T-helper 17 cell (primary cell): ENCODE measurements around the gene NXPE3. TPM values are rescaled to one million over a fixed set of nuclear protein-coding genes. Genes with fewer than 3 reads are reported as not detected.

Experiments used
- ATAC-seq: fragments of 150-1000 bp; cut with Tn5 transposase; 2 replicates; pipeline ENCODE4 v1.10.0; 2021; ENCODE audit warnings: mild to moderate bottlenecking, moderate library complexity
- DNase-seq, 3 donors: peaks; one replicate each; pipeline versions ENCODE4 v3.0.0 to v3.0.0-alpha.2; 2020 to 2021
- H3K9me3 ChIP-seq: one replicate; pipeline ENCODE4 v1.7.0; 2013; ENCODE audit warnings: low read length, mild to moderate bottlenecking; ENCODE audit not compliant: control insufficient read depth, poor library complexity, severe bottlenecking
- H3K27ac Mint-ChIP-seq: one replicate; pipeline ENCODE4 v1.8.0; 2022; ENCODE audit warnings: mild to moderate bottlenecking, moderate library complexity, mixed read lengths
- H3K27me3 Mint-ChIP-seq: one replicate; pipeline ENCODE4 v1.8.0; 2022; ENCODE audit warnings: mixed read lengths
- H3K36me3 Mint-ChIP-seq: one replicate; pipeline ENCODE4 v1.8.0; 2022; ENCODE audit warnings: low read depth, mixed read lengths
- H3K4me1 Mint-ChIP-seq: one replicate; pipeline ENCODE4 v1.8.0; 2022; ENCODE audit warnings: mild to moderate bottlenecking, mixed read lengths
- H3K4me3 Mint-ChIP-seq: one replicate; pipeline ENCODE4 v1.8.0; 2022; ENCODE audit warnings: mild to moderate bottlenecking, moderate library complexity, mixed read lengths
- total RNA-seq, 4 donors: library from RNA in 2 of 4; stranded (reverse) in 2 of 4; gene quantifications; one replicate each; pipeline ENCODE4 v1.2.3 and lab custom pipeline; 2022 to 2026

NXPE3 gene
- total RNA-seq, 2 donors from 2014 or later: 30.6 to 31.7 TPM

DNA sequence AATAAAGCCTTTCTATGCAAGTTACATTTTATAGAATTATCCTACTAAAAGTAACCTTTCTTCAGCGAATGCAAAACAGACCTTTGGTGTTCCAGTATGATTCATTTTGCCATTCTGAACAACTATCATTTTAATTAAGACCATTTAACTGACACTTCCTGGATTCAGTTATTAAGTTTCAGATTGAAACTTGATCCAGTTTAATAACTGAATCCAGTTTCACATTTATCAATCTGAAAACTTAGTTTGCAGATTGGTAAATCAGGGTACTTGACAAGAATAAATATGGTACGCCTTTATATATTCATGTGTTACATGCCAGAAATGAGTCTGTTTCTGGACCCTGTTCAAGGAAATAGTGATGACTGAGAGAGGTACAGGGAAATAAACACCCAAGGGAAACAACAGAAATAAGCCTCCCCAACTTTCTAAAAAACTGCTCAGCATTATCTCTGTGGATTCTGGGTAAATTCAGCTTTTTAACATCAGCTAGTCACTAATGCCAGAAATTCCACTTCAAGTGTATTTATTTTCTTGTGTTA is 47.0 kb downstream of the NXPE3 start:
- peaks cover 27% of the 10 kb centered on the region for H3K4me1 Mint-ChIP-seq
- H3K36me3 Mint-ChIP-seq: peaks cover 5% of the 10 kb centered on the region
- ATAC-seq: no peak

DNA sequence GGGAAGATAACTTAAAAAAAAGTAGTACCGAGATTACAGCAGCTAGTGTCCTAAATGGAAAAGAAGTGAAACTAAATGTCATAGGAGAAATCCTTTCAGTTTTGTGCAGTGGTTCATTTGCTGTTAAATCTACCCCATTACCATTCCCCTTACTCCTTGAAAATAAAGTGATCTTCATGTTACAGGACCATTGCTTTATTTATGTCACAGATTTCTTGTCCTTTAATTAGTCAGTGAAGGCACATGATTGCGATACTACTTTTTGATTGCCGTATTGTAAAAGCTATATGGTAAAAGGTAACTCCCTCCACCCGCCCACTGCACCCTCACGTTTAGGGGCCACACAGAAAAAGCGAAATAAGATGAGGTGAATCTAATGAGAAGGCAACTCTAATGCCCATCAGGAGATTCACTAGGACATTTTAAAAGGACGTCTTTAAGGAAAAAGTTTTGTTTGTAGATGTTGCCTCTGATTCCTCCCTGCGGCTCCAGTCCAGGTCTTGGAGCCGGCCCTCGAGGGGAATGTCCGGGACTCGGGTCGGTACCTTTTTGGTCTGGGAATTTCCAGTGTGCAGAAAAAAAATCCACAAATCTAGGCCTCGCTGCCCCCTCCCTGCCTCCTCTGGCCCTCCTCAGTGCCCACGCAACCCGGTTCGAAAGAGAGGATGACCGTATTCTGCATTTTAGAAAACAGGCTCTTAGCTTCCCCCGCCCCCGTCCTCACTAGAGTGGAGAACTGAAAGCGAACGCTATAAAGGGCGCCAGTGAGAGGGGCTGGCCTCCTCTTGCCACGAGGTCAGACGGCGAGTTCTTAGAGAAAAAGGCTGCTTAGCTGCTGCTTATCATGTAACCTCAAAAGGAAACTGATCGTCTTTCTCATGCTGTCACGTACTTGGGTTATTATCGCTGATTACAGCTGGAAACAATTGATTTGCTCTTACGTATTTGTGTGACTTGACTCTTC is 48.5 kb downstream of the NXPE3 start:
- H3K4me1 Mint-ChIP-seq: peaks cover 32% of the 10 kb centered on the region
- H3K27ac Mint-ChIP-seq: peak overlapping the region; percentile 97
- H3K4me3 Mint-ChIP-seq: peak overlapping the region; percentile 91
- no peaks in the 10 kb centered on the region for H3K27me3 Mint-ChIP-seq
- peak; percentile 55 to 67 (median 63) for DNase-seq
- peak; percentile 82 for ATAC-seq
- H3K36me3 Mint-ChIP-seq: peaks cover under 1% of the 10 kb centered on the region
- H3K9me3 ChIP-seq: no peaks in the 10 kb centered on the region

More for the DNA sequence above, 47.0 kb downstream of the NXPE3 start:
- H3K27me3 Mint-ChIP-seq: no peaks in the 10 kb centered on the region
- DNase-seq: no peak
- peak overlapping the region; percentile 81 for H3K4me3 Mint-ChIP-seq
- H3K27ac Mint-ChIP-seq: peak overlapping the region; percentile 97
- no peaks in the 10 kb centered on the region for H3K9me3 ChIP-seq

DNA sequence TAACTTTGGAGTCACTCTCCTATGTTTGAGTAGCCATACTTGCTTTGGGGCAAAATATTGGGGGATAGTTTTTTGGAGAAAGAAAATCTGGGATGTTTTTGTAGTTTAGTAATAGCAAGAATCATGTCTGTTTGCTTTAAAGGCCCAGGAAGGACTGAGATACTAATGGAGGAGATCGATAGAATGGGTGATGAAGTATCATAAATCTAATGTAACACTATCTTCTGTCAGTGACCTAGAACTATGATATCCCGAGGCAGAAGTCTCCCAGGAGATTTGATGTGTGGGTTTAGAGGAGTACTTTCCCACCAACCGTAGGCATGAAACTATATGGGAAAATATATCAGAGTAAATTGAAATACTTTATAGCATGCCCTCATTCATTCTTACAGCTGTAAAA is 49.3 kb downstream of the NXPE3 start:
- peaks cover 32% of the 10 kb centered on the region for H3K4me1 Mint-ChIP-seq
- ATAC-seq (no peak), DNase-seq (no peak)
- H3K9me3 ChIP-seq: no peaks in the 10 kb centered on the region
- H3K36me3 Mint-ChIP-seq: no peaks in the 10 kb centered on the region
- peak overlapping the region; percentile 91 for H3K4me3 Mint-ChIP-seq
- H3K27ac Mint-ChIP-seq: peak overlapping the region; percentile 97
- no peaks in the 10 kb centered on the region for H3K27me3 Mint-ChIP-seq

DNA sequence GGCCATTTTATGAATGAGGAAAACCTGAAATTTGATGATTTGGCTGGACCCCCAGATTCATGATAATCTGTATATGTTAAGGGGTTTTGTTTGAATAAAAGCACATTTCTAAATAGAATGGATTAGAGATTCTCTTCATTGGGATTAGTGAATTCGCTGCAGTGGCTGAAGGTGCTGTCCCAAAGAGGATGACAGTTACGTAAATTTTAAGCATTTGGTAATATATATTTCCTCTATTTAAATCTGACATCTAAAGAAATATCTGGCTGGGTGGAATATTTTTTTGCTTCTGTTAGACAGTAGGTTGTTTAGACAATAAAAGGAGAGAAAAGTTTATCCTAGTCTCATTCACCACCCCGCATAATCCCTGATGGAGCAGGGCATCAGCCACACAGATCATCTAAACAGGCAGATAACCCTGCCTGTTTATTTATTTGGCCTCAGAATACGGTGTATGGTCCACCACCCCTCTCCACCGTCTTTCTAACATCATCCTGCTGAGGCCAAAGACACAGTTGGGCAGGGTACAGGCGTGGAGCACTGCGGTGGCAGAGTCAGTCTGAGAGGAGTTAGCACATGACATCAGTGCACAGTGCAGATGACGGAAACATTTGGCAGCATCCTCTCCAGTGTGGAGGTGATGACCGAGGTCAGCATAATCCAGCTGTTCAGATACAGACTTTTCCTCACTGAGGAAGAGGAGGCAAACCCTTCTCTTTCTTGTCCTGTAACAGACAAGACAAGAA is 49.9 kb downstream of the NXPE3 start:
- H3K36me3 Mint-ChIP-seq: no peaks in the 10 kb centered on the region

GRCh38 chr3:101829437-101829830 is 50.4 kb downstream of the NXPE3 start:
- DNase-seq (no peak), ATAC-seq (no peak)
- Mint-ChIP-seq H3K4me1 (peaks cover 44% of the 10 kb centered on the region), H3K27ac (peak overlapping the region; percentile 97), H3K27me3 (no peaks in the 10 kb centered on the region), H3K4me3 (peak overlapping the region; percentile 91), H3K36me3 (peaks cover 2% of the 10 kb centered on the region)
- no peaks in the 10 kb centered on the region for H3K9me3 ChIP-seq

More for the DNA sequence above, 49.9 kb downstream of the NXPE3 start:
- H3K9me3 ChIP-seq: no peaks in the 10 kb centered on the region
- Mint-ChIP-seq H3K4me1 (peaks cover 38% of the 10 kb centered on the region), H3K27me3 (no peaks in the 10 kb centered on the region), H3K27ac (peak overlapping the region; percentile 97), H3K4me3 (peak overlapping the region; percentile 91)
- DNase-seq: peak; percentile 16 to 26 (median 17)
- ATAC-seq: peak; percentile 51

- no peaks in the 10 kb centered on the region for H3K9me3 ChIP-seq
- Mint-ChIP-seq H3K27ac (peak overlapping the region; percentile 97), H3K36me3 (peaks cover 2% of the 10 kb centered on the region), H3K4me1 (peaks cover 47% of the 10 kb centered on the region), H3K4me3 (peak overlapping the region; percentile 91), H3K27me3 (no peaks in the 10 kb centered on the region)
- no peak for DNase-seq
- no peak for ATAC-seq
Observed at GRCh38 chr3:101829874-101830273, 50.9 kb downstream of the NXPE3 start.

- Mint-ChIP-seq H3K4me3 (peak overlapping the region; percentile 43), H3K4me1 (peaks cover 45% of the 10 kb centered on the region), H3K27me3 (no peaks in the 10 kb centered on the region), H3K36me3 (peaks cover 2% of the 10 kb centered on the region), H3K27ac (peak overlapping the region; percentile 93)
- DNase-seq: no peak
- H3K9me3 ChIP-seq: no peaks in the 10 kb centered on the region
- ATAC-seq: no peak
Observed at GRCh38 chr3:101833446-101833974, 54.5 kb downstream of the NXPE3 start.

DNA sequence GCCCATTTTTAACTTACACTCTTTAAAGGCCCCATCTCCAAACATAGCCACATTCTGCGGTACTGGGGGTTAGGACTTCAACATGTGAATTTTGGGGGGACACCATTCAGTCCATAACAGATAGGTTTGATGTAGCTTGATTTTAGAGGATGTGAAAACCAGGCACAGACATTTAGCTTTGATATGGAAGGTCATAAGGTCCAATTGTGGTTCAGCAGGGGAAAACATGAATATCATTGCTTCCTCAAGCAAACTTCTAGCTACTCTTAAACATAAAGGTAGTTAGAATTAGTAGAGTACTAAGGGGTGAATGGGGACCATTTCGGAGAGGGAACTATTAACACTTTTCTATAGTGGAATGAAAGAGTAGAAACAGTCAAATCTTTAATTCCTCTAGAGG is 56.7 kb downstream of the NXPE3 start:
- peaks cover 2% of the 10 kb centered on the region for H3K36me3 Mint-ChIP-seq
- H3K27ac Mint-ChIP-seq: peak overlapping the region; percentile 93
- peaks cover 35% of the 10 kb centered on the region for H3K4me1 Mint-ChIP-seq
- ATAC-seq (no peak), DNase-seq (no peak)
- H3K9me3 ChIP-seq: no peaks in the 10 kb centered on the region
- no peaks in the 10 kb centered on the region for H3K27me3 Mint-ChIP-seq
- H3K4me3 Mint-ChIP-seq: no peak overlapping the region

GRCh38 chr3:101836160-101836559 is 57.1 kb downstream of the NXPE3 start:
- no peak overlapping the region for H3K4me3 Mint-ChIP-seq
- no peaks in the 10 kb centered on the region for H3K9me3 ChIP-seq
- H3K4me1 Mint-ChIP-seq: peaks cover 35% of the 10 kb centered on the region
- H3K27ac Mint-ChIP-seq: peak overlapping the region; percentile 93
- H3K27me3 Mint-ChIP-seq: no peaks in the 10 kb centered on the region
- H3K36me3 Mint-ChIP-seq: peaks cover 2% of the 10 kb centered on the region
- DNase-seq: no peak
- no peak for ATAC-seq

DNA sequence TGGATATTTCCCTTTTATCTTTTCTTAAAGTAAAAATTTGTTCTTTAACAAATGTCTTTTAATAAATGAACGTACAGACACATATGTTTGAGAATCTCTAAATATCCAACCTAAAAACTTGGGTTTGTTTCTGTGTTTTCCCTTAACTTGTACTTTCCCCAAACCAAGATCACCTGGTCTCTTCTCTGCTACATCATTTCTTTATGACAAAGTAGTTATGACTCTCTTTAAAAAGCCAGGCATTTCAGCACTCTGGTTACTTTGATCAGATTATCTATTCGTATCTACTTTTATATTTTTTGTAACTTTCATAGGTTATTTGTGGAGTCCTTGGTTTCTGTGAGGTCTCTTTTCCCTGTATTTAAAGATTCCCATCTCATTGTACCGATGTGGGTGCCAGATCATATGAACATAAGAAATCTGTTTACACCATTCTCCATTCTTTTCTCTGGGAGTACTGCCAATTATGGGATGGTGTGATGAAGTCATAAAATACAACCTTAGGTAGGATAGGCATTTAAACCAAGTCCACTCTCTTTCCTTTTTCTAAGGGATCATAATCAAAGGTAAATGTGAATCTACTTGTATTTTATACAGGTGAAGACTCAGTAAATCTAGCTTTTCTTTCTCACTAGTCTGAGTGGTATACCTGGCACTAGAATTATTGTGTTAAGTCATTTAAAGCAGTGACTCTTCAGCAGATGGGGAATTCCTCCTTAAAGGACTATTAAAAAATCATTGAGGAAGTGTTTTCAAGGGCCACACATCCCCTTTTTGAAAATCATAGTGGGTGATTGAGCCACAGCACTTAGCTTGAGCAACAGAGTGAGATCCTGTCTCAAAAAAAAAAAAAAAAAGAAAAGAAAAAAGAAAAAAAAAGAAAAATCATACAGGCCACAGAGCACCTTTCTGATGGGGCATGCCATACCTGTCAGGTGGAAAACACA is 57.9 kb downstream of the NXPE3 start:
- ATAC-seq: peak; percentile 23
- H3K4me3 Mint-ChIP-seq: no peak overlapping the region
- H3K36me3 Mint-ChIP-seq: peaks cover 2% of the 10 kb centered on the region
- DNase-seq: no peak
- no peaks in the 10 kb centered on the region for H3K27me3 Mint-ChIP-seq
- H3K9me3 ChIP-seq: no peaks in the 10 kb centered on the region
- peak overlapping the region; percentile 16 for H3K27ac Mint-ChIP-seq
- peaks cover 32% of the 10 kb centered on the region for H3K4me1 Mint-ChIP-seq

- peaks cover 27% of the 10 kb centered on the region for H3K4me1 Mint-ChIP-seq
- H3K36me3 Mint-ChIP-seq: peaks cover 6% of the 10 kb centered on the region
- H3K27ac Mint-ChIP-seq: no peak overlapping the region
Observed at GRCh38 chr3:101838691-101839090, 59.7 kb downstream of the NXPE3 start.

GRCh38 chr3:101840066-101840465 is 61.1 kb downstream of the NXPE3 start:
- Mint-ChIP-seq H3K27me3 (no peaks in the 10 kb centered on the region), H3K4me3 (no peak overlapping the region), H3K27ac (no peak overlapping the region), H3K4me1 (peaks cover 15% of the 10 kb centered on the region), H3K36me3 (peaks cover 4% of the 10 kb centered on the region)
- no peaks in the 10 kb centered on the region for H3K9me3 ChIP-seq
- no peak for ATAC-seq
- no peak for DNase-seq

More at GRCh38 chr3:101838691-101839090, 59.7 kb downstream of the NXPE3 start:
- DNase-seq (no peak), ATAC-seq (no peak)
- no peaks in the 10 kb centered on the region for H3K9me3 ChIP-seq
- no peaks in the 10 kb centered on the region for H3K27me3 Mint-ChIP-seq
- H3K4me3 Mint-ChIP-seq: no peak overlapping the region
